Measurements from ENCODE around the gene ABCD2.
A peak's percentile ranks its signal among the peaks of the same experiment; 100 is the strongest.

The ABCD2 gene

DNA sequence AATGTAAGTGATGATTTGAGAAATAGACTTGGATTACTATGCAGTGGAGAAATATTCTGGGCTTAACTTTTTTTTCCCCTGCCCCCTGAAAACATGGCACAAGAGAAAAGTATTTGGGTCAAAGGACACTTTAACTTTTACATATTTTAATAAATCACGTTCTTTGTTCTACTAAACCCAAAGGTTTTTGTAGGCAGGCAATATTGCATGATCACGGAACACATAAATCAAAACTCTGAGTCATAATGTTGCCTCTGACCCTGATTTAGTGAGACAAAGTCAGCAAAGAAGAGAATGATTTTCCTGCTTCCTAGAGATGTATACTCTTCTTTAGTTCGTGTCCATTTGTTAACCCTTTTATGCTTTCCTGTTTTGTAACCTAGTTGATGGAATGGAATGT, 38.0 kb downstream of the ABCD2 start:
- TF ChIP-seq, protein P1, sequence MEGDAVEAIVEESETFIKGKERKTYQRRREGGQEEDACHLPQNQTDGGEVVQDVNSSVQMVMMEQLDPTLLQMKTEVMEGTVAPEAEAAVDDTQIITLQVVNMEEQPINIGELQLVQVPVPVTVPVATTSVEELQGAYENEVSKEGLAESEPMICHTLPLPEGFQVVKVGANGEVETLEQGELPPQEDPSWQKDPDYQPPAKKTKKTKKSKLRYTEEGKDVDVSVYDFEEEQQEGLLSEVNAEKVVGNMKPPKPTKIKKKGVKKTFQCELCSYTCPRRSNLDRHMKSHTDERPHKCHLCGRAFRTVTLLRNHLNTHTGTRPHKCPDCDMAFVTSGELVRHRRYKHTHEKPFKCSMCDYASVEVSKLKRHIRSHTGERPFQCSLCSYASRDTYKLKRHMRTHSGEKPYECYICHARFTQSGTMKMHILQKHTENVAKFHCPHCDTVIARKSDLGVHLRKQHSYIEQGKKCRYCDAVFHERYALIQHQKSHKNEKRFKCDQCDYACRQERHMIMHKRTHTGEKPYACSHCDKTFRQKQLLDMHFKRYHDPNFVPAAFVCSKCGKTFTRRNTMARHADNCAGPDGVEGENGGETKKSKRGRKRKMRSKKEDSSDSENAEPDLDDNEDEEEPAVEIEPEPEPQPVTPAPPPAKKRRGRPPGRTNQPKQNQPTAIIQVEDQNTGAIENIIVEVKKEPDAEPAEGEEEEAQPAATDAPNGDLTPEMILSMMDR (IDR thresholded peaks at IDR 0.05; ENCODE audit: insufficient read depth, low read depth, low read length, missing control alignments): no peak
- peak; percentile 58 for DNase-seq (ENCODE audit: low read depth)
- H3K4me3 ChIP-seq (ENCODE audit: low read length): no peak overlapping the region

DNA sequence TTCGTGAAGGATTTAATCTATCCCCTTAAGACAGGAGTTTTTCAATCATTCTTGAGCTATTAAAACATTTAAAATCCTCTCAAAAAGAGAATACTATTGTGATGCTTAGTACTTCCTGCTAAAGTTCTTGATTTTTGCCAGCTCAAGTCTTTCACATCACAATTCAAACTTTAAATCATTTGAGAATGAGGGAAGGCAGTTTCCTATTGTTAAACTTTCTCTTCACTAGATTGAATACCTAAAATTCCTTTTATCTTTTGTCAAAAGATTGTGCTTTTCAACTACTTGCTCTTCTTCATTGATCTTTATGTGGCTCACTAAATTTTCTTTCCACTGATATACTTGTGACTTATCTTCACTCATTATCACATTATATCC, 44.1 kb downstream of the ABCD2 start:
- TF ChIP-seq, protein P1 (IDR thresholded peaks at IDR 0.05; ENCODE audit: insufficient read depth, low read depth, low read length, missing control alignments): no peak
- H3K4me3 ChIP-seq (ENCODE audit: low read length): no peak overlapping the region
- no peak for DNase-seq (ENCODE audit: low read depth)

- no peak overlapping the region for H3K4me3 ChIP-seq (ENCODE audit: low read length)
- TF ChIP-seq, protein P1 (IDR thresholded peaks at IDR 0.05; ENCODE audit: insufficient read depth, low read depth, low read length, missing control alignments): no peak
Observed at GRCh38 chr12:39574785-39575497, 44.7 kb downstream of the ABCD2 start.

DNA sequence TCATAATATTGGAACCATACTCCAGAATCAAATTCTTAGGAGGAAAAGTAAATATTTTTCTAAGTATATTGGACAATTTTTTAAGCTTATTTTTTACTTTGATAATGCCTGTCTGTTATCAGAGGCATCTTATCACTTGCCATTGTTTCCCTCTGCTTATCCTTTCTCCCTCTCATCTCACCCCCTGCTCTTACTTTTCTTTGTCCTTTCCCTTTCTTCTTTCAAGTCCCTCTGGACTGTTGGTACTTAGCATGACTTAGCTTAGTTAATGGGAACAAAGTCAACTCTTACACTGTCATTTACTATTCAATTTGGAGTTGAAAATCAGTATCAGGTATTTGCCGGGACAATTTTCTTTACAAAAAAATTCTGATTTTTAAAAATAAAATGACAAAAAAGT, 45.2 kb downstream of the ABCD2 start:
- no peak overlapping the region for H3K4me3 ChIP-seq (ENCODE audit: low read length)
- TF ChIP-seq, protein P1 (IDR thresholded peaks at IDR 0.05; ENCODE audit: insufficient read depth, low read depth, low read length, missing control alignments): no peak
- no peak for DNase-seq (ENCODE audit: low read depth)

More at GRCh38 chr12:39574785-39575497, 44.7 kb downstream of the ABCD2 start:
- DNase-seq (ENCODE audit: low read depth): no peak

DNA sequence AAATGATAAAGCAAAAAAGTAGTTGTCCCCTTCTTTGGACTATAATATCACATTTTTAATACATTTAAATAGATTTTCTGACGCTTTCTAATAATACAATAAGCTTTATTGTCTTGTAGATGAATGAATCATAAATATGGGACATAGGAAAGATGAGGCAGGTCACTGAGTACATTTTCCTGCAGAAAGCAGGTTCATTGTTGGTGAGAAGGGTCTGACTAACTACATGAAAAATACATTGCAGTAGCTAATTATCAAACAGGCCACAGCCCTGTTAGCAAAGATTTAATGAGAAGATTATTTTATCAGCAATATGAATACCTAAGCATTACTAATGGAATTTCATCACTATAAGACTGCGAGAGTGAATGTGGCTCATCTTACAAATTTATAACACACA, 45.6 kb downstream of the ABCD2 start:
- no peak overlapping the region for H3K4me3 ChIP-seq (ENCODE audit: low read length)
- DNase-seq (ENCODE audit: low read depth): no peak
- TF ChIP-seq, protein P1 (IDR thresholded peaks at IDR 0.05; ENCODE audit: insufficient read depth, low read depth, low read length, missing control alignments): no peak

DNA sequence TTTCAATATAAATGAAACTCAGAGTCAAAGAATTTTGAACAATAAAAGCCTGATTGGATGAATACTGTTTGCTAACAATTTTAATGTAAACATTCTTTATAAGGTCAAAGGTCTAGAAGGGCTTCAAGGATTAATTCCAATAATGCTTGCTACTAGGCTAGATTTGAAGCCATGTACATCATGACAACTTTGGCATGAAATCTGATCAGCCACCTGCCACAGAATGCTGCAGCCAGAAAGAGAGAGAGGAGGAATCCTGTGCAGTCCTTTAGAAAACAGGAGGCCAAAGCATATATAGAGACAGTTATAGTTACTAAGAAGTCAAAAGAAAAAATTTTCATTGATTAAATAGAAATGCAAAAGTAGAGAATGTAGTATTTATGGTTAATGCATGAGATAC, 47.1 kb downstream of the ABCD2 start:
- no peak overlapping the region for H3K4me3 ChIP-seq (ENCODE audit: low read length)
- TF ChIP-seq, protein P1 (IDR thresholded peaks at IDR 0.05; ENCODE audit: insufficient read depth, low read depth, low read length, missing control alignments): no peak
- no peak for DNase-seq (ENCODE audit: low read depth)

DNA sequence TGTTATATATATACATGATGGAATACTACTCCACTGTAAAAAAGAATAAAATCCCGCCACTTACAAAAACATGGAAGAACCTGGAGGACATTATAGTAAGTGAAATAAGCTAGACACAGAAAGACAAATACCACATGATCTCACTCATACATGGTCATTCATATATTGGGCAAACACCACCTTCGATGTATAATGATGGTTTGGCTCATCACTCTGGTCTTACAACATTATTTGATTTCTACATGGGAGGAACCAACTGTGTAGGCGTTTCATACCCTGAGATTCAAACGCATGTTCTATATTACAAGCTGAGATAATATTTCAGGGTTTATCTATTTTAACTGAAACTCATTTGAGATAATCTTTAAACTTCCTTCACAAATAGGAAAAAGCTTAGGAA, 48.3 kb downstream of the ABCD2 start:
- H3K4me3 ChIP-seq (ENCODE audit: low read length): no peak overlapping the region
- TF ChIP-seq, protein P1 (IDR thresholded peaks at IDR 0.05; ENCODE audit: insufficient read depth, low read depth, low read length, missing control alignments): no peak
- DNase-seq (ENCODE audit: low read depth): peak; percentile 71

All from epithelial cell of esophagus (primary cell).